NCI-H446 treated with DMSO at 0.1 percent for 48 hours (cell line): ENCODE data around the gene ICE1.
"Not testable (repeated sequence)": the region's sequence is repeated elsewhere in the genome, so short reads cannot be mapped to it uniquely, and the experiment has no call there.

Experiments
- DNase-seq: peaks from one replicate; lab custom pipeline; 2025; lab: John Stamatoyannopoulos, UW

ICE1 gene

GRCh38 chr5:5404381-5404780, 18.1 kb upstream of the ICE1 start:
- DNase-seq: no peak

GRCh38 chr5:5405441-5405840, 17.0 kb upstream of the ICE1 start:
- DNase-seq: no peak

- no peak for DNase-seq
These were observed 14.6 kb upstream of the ICE1 start for GRCh38 chr5:5407924-5408323.

- DNase-seq: no peak
These were observed 13.2 kb upstream of the ICE1 start for GRCh38 chr5:5409151-5409810.

GRCh38 chr5:5413856-5414255, 8.6 kb upstream of the ICE1 start:
- not testable (repeated sequence) for DNase-seq

- DNase-seq: no peak
These were observed 7.5 kb upstream of the ICE1 start for GRCh38 chr5:5414999-5415398.

GRCh38 chr5:5416733-5417132, 5.7 kb upstream of the ICE1 start:
- DNase-seq: no peak

- no peak for DNase-seq
These were observed 4.5 kb upstream of the ICE1 start for GRCh38 chr5:5418006-5418405.

- no peak for DNase-seq
These were observed 3.7 kb upstream of the ICE1 start for GRCh38 chr5:5418764-5419163.

- peak; percentile 29 for DNase-seq
These were observed 2.9 kb upstream of the ICE1 start for GRCh38 chr5:5419291-5420210.

GRCh38 chr5:5420251-5420650, 2.2 kb upstream of the ICE1 start:
- DNase-seq: no peak

GRCh38 chr5:5421149-5421960, 1.1 kb upstream of the ICE1 start:
- no peak for DNase-seq

- no peak for DNase-seq
These were observed 490 bp downstream of the ICE1 start for GRCh38 chr5:5422819-5423515.

- no peak for DNase-seq
These were observed 1.1 kb downstream of the ICE1 start for GRCh38 chr5:5423586-5423985.

- DNase-seq: no peak
These were observed 2.3 kb downstream of the ICE1 start for GRCh38 chr5:5424736-5425135.

- DNase-seq: no peak
These were observed 7.7 kb downstream of the ICE1 start for GRCh38 chr5:5430136-5430535.

GRCh38 chr5:5432020-5432707, 9.7 kb downstream of the ICE1 start:
- DNase-seq: no peak

GRCh38 chr5:5436203-5436760, 13.8 kb downstream of the ICE1 start:
- DNase-seq: no peak

GRCh38 chr5:5437227-5438172, 15.0 kb downstream of the ICE1 start:
- no peak for DNase-seq

GRCh38 chr5:5451863-5452262, 29.4 kb downstream of the ICE1 start:
- no peak for DNase-seq
